GM19025 (cell line): ENCODE results near the gene CLEC4F.

Experiments
- ATAC-seq: cut with Tn5 transposase; IDR thresholded peaks from one replicate; pipeline ENCODE4 v1.9.1; 2021; ENCODE audit warnings: mild to moderate bottlenecking, low read depth, moderate library complexity; ENCODE audit not compliant: unreplicated experiment

Gene CLEC4F

GRCh38 chr2:70789304-70790135, 30.9 kb downstream of the CLEC4F start:
- ATAC-seq, result no peak

- no peak for ATAC-seq
Measured at GRCh38 chr2:70785137-70785911, 35.1 kb downstream of the CLEC4F start.

- no peak for ATAC-seq
Measured at GRCh38 chr2:70784320-70784719, 36.1 kb downstream of the CLEC4F start.

GRCh38 chr2:70779911-70780545, 40.4 kb downstream of the CLEC4F start:
- no peak for ATAC-seq

- ATAC-seq, result no peak
Measured at GRCh38 chr2:70779491-70779890, 40.9 kb downstream of the CLEC4F start.

GRCh38 chr2:70778676-70779075, 41.7 kb downstream of the CLEC4F start:
- ATAC-seq, result no peak

- no peak for ATAC-seq
Measured at GRCh38 chr2:70777450-70777849, 42.9 kb downstream of the CLEC4F start.

- no peak for ATAC-seq
Measured at GRCh38 chr2:70776266-70776665, 44.1 kb downstream of the CLEC4F start.

GRCh38 chr2:70775141-70775540, 45.3 kb downstream of the CLEC4F start:
- ATAC-seq, result no peak

GRCh38 chr2:70772486-70773155, 47.8 kb downstream of the CLEC4F start:
- ATAC-seq, result no peak

- ATAC-seq, result peak; percentile 69
Measured at GRCh38 chr2:70771446-70771845, 49.0 kb downstream of the CLEC4F start.

- ATAC-seq, result no peak
Measured at GRCh38 chr2:70769450-70769849, 50.9 kb downstream of the CLEC4F start.

- no peak for ATAC-seq
Measured at GRCh38 chr2:70768590-70769085, 51.8 kb downstream of the CLEC4F start.

GRCh38 chr2:70767699-70768589, 52.5 kb downstream of the CLEC4F start, which contains the start of gene ADD2:
ADD2 (minus strand) TSS chr2:70768200; CDS start chr2:70706408, 61,792 bp downstream.
- ATAC-seq, result no peak

GRCh38 chr2:70767079-70767698, 53.2 kb downstream of the CLEC4F start:
- ATAC-seq, result no peak

GRCh38 chr2:70766357-70767078, 53.9 kb downstream of the CLEC4F start:
- no peak for ATAC-seq

- ATAC-seq, result no peak
Measured at GRCh38 chr2:70765507-70765906, 54.9 kb downstream of the CLEC4F start.

GRCh38 chr2:70759446-70759845, 61.0 kb downstream of the CLEC4F start:
- ATAC-seq, result no peak
